Activated effector memory CD4-positive, alpha-beta T cell treated with Interleukin-2 at 50 U/mL for 16 hours (primary cell): ENCODE measurements around the gene FGF23.

Experiments
- DNase-seq: peaks from one replicate; pipeline ENCODE4 v3.0.0-alpha.2; 2020

The FGF23 gene

DNA sequence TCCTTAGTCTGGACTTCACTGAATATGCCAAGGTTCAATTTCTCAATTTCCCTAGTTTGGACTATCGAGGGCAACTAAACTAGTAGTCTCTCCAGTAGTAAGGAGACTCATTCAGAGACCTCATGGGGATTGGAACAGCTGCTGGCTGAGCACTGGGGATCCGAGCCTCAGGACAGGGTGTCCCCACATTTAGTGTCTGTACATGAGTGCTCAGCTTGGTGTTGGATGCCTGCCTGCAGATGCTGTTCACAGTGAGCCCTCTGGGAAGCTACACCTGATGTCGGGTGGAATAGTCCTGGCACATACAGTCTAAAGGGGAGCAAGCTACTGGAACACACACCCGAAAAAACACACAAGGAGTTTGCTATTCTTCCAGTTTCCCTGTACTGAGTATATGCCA, 820 bp upstream of the FGF23 start:
- DNase-seq = no peak

- DNase-seq = no peak
Observed at GRCh38 chr12:4378772-4379171, 740 bp downstream of the FGF23 start.

GRCh38 chr12:4375449-4375848, 4.1 kb downstream of the FGF23 start:
- no peak for DNase-seq

DNA sequence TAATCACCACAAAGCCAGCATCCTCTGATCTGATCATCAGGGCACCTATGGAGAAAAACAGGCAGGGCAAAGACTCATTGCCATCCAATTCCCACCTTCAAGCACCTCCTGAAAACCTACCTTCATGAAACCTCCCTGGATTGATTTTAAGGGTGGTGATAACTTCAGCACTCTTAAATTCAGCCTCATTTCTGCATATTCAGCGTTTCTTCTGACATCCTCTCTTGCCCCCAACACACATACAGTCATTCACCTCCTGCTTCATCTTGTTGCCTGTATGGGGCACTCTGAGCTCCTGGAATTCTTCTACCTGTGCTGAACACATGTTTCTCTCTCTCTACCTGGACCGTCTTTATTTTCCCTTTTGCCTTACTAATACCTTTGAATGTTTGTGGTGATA, 6.9 kb downstream of the FGF23 start:
- no peak for DNase-seq

GRCh38 chr12:4370265-4370664, 9.2 kb downstream of the FGF23 start:
- DNase-seq = no peak

- DNase-seq = no peak
Observed at GRCh38 chr12:4369548-4369947, 10.0 kb downstream of the FGF23 start.

GRCh38 chr12:4366090-4366489, 13.4 kb downstream of the FGF23 start:
- DNase-seq = no peak

DNA sequence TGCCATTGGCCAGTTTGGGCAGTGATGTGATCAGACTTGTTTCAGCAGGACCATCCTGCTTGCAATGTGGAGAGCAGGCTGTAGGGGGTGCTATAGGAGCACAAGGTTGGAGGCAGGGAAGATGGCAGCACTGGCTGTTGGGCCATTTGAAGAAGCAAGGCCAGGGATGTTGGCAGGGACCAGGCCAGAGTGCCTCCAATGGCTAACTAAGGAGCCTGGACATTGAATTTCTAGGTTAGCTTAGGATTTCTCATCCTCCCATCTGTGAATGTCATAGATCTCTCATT, 23.5 kb downstream of the FGF23 start:
- peak; percentile 14 for DNase-seq

GRCh38 chr12:4355156-4356040, 24.1 kb downstream of the FGF23 start:
- no peak for DNase-seq

GRCh38 chr12:4353785-4354208, 25.7 kb downstream of the FGF23 start:
- DNase-seq = peak; percentile 12

GRCh38 chr12:4346931-4347330, 32.6 kb downstream of the FGF23 start:
- DNase-seq = no peak

- no peak for DNase-seq
Observed at GRCh38 chr12:4331842-4332241, 47.7 kb downstream of the FGF23 start.

DNA sequence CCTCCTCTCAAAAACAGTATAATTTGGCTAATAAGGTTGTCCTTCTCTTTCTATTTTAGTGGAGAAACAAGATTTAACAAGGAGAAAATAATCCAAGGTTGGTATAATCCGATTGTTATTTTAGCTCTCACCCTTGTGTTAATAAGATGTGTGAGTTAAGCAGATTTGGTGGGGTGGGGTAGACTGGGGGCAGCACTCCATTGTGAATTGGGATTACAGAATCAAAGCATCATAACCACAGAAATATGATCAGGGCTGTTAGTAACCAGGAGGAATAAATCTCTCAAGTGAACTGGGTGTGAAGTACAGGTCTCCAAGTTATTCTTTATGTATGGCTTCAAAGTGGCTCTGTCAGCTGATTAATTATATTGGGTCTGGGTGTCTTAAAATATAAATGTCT, 48.3 kb downstream of the FGF23 start:
- DNase-seq = no peak

DNA sequence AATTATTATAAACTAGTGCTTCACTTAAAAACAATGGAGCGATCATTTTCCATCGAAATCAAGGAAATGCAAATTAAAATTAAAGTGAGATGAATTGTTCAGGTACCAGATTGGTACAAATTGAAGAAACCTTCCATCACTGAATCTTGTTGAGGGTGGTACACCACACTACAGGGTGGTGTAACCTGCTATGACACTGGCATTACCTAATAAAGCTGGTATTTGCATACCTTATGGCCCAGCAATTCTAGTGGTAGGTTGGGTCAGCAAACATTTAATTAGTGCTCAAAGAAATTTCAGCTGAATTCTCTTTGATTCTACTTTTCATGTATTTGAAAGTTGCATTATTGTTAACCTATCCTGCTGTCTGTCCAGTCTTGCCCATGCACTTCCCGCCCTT, 49.3 kb downstream of the FGF23 start:
- DNase-seq = no peak

DNA sequence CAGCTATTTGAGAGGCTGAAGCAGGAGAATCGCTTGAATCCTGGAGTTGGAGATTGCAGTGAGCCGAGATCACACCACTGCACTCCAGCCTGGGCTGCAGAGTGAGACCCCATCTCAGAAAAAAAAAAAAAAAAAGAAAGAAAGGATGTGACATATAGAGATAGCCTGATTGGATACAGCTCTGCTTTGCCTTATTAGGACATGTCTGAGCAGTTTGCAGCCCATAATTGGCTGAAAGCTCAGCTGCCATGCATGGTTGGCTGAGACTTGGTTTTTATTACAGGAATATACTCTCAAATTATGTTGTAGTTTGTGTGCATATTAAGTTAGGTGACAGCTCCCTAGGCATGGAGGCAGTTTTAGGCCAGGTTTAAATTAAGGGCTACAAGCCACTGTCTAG, 52.2 kb downstream of the FGF23 start:
- no peak for DNase-seq

DNA sequence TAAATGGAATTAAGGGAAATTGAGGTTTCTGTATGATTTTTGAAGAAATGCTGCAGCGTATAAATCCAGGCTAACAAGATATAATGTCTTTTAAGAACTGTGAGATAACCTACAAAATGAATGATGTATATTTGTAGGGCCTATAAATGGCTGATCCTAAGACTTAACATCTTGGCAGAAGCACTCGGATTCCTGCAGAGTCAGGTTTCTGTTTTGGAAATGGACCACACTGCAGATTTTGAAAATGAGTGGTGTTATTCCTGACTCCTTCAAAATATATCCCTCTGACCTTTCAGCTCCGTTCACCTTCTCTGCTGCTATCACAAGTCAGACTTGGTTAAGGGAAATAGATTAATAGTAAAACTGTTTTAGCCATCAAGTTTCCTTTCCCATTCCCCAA, 53.5 kb downstream of the FGF23 start:
- DNase-seq = no peak

DNA sequence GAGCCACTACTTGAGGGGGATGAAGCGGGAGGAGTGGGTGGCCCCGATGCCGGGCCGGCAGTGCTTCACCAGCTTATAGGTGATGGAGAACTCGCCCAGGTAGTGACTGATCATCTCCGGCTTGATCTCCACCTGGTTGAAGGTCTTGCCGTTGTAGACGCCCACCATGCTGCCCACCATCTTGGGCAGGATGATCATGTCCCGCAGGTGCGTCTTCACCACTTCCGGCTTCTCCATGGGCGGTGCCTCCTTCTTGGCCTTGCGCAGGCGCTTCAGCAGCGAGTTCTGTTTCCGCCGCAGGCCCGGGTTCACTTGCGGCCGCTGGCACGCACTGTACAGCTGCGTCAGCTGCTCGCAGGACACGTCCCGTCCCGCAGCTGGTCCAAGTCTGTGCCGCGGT, 55.1 kb downstream of the FGF23 start:
- DNase-seq = no peak

- no peak for DNase-seq
Observed at GRCh38 chr12:4323396-4323795, 56.1 kb downstream of the FGF23 start.

DNA sequence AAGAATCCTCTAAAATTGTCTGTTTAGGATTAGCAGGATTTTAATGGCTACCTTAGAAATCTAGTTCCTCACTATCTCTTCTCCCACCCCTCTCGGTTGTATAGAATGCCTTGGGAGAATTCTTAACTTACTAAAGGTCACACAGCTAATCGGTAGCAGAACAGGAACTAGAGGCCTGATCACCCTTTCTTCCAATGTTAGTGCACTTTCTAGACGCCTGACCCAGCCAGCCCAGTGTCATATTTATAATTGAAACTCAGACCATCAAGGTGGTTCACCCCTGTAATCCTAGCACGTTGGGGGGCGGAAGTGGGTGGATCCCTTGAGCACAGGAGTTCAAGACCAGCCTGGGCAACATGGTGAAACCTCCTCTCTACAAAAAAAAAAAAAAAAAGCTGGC, 56.8 kb downstream of the FGF23 start:
- DNase-seq = no peak

GRCh38 chr12:4320853-4321701, 58.4 kb downstream of the FGF23 start, which contains the start of gene TIGAR:
Gene TIGAR (plus strand): TSS chr12:4321213. CDS start chr12:4321272, 59 bp downstream.
- DNase-seq = peak; percentile 90

DNA sequence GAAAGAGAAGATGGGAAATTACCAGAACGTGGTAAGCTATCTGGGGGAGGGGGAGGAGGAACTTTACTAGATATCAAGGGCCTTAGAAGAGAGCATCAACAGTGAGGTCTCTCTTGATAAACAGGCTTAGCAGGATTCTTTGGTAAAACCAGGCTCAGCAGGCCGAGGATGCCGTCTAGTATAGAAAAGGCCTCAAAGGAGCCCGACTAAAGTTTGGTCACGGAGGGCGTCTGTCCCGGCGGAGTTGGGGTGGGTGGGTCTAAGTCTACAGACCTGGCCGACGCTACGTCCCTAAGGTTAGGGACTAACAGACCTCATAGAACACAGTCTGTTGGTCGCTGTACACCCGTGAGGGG, 59.0 kb downstream of the FGF23 start:
- no peak for DNase-seq
